Epidermal melanocyte (primary cell): Measurements from ENCODE around the gene KCNQ1.

Experiments used
- DNase-seq: peaks from one replicate; pipeline ENCODE4 v3.0.0; 2011; ENCODE audit warnings: low spot score; ENCODE audit not compliant: insufficient read length

Gene KCNQ1

DNA sequence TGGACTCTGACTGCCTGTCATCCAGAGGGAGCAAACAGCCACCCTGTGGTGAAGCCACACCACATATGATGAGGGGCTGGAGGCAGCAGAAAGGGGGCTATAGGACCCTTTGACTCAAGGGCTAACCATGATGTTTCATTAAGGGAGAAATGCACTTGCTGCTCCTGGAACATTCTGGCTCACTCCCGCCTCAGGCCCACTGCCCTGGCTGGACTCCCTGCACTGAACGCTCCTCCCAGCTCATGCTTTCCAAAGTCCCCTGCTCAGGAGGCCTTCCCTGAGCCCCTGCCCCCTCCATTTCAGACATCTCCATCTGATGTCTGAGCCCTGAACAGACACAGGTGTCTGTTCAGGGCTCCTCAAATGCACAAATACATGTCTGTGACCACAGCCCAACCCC lies 371.7 kb downstream of the KCNQ1 start:
- no peak for DNase-seq

DNA sequence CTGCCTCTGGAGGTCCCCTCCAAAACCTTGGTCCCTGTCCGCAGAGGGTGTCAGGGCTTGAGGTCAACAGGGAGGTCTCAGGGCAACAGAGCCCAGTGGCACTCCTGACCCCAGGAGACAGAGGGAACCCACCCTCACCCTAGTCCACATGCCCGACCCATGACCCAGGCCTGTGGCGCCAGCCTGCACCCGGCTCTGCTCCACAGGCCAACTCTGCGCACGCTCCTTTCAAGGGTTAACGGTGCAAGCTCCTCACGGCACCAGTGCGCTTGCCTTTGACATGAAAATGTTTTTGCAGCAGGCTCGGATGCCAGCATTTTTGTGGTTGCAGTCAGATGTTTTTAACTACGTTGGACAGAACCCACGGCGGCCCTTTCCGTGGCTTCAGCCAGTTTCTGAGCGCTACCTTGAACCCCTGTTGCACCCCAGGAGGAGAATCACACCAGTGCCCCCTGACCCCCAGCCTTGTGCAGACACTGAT lies 372.2 kb downstream of the KCNQ1 start:
- peak; percentile 38 for DNase-seq

DNA sequence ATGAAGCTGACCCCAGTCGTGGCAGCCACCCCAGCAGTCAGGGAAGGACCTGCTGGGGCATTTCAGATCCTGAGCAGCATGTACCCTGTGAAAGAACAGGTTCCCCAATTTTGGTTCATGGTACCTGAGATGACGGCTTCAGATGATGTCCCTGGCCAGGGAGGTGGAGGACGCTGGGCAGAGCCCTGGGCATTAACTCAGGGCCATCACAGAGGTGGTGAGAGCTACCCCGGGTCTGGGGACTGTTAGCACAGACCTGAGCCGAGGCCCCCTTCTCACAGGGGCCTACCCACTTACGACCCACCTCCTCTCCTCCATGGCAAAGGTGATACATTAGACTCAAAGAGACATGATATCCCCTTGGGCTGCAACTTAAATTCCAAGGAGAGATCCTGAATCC lies 372.6 kb downstream of the KCNQ1 start:
- no peak for DNase-seq

DNA sequence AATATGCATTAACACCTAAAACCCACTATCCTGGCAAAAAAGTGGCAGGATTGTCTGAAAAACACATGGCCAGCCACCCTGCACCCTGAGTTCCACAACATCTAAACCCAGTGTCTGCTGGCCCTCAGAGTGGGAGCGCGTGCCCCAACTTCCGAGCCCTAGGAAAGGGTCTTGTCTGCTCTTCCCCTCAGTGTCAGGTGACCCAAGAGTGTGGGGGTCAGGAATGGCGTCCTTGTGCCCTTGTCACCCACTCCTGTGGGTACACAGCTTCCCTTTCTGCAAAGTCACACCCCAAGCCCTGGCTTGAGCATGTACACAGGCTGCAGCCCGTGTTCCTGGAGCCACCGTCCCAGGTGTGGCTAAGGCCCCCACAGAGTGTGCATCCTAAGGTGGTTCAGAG lies 373.2 kb downstream of the KCNQ1 start:
- DNase-seq, result no peak

DNA sequence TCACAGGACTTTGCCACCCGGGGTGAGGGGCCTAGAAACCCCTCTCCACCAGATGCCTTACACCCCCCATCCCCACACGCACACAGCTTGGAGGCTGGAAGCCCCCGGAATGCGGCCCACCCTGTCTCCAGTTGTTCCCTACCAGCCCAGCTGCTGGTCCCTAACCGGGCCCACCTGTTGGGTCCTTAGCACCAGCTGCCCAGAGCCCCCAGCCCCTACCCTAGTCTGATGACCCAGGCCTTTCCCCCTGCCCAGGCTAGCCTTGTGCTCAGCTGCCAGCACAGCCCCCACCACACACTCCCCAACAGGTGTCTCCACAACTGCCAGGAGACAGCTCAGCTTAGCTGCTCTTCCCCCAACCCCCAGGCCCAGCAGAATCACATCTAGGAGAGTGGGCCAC lies 373.7 kb downstream of the KCNQ1 start:
- no peak for DNase-seq

GRCh38 chr11:2819316-2819715 lies 374.5 kb downstream of the KCNQ1 start:
- no peak for DNase-seq

GRCh38 chr11:2820976-2821375 lies 376.2 kb downstream of the KCNQ1 start:
- no peak for DNase-seq

DNA sequence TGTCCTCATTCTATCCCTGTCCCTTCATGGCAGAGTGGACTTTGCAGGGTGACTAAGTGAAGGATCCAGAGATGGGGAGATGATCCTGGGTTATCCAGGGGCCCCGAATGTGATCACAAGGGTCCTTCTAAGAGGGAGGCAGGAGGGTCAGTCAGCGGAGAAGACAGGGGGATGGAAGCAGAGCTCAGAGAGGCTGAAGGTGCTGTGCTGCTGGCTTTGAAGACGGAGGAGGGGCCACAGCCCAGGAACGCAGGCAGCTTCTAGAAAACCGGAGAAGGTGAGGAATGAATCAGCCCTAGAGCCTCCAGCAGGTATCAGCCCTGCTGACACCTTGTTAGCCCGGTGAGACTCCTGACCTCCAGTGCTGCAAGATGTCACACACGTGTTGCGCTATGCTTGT lies 377.1 kb downstream of the KCNQ1 start:
- no peak for DNase-seq

- no peak for DNase-seq
Measured at GRCh38 chr11:2824851-2825250, 380.0 kb downstream of the KCNQ1 start.

GRCh38 chr11:2825261-2825888 lies 380.6 kb downstream of the KCNQ1 start:
- DNase-seq, result no peak

DNA sequence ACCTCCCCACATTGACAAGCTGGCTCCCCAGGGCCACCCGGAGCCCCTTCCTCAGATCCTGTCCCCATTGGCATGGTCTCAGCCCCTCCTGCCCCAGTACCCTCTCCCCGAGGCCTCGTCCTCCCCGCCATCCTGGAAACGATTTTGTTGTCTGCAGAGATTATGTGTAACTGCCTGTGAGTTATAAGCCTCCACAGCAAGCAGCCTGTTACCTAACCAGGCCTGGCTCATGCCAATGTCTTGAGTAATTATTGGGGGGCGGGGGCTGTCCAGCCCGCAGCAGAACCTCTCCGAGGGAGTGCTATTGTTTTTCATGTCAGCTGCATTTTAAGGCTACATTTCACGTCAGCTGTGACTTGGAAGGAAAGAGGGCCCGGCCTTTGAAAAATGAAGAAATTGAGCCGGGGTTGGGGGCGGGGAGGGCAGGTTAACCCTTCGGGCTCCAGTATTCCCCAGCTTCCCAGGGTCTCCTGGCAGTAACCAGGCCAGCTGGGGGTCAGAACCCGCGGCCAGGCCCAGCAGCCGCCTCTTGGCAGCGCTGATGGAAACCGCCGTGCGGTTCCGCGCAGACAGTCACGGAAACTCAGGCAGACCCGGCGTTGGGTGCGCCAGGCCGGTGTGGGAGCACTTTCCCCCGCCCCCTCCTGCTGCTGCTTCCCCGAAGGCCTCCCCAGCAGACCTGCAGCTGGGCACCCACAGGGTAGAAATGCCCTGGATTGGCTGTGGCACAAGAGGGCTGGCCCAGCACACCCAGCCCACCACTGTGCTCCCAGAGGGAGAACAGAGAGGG lies 381.3 kb downstream of the KCNQ1 start:
- DNase-seq, result peak; percentile 87

DNA sequence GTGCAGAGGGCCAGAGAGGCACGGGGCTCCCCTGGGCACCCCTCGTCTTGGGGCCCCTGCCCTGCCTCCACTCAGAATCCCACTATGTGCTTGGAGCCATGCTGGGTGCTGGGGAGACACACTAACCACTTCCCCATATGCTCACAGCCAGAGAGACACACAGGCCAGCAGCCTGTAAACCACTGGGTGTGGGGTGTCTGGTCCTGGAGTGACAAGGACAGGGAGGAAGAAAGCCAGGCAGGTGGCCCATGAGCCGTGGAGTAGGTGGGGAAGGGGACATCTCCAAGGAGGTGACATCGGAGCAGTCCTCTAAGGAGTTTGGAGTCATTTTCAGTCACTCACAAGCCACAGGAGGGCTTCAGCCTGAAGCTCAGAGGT lies 381.9 kb downstream of the KCNQ1 start:
- DNase-seq, result no peak

GRCh38 chr11:2827256-2827655 lies 382.4 kb downstream of the KCNQ1 start:
- no peak for DNase-seq

DNA sequence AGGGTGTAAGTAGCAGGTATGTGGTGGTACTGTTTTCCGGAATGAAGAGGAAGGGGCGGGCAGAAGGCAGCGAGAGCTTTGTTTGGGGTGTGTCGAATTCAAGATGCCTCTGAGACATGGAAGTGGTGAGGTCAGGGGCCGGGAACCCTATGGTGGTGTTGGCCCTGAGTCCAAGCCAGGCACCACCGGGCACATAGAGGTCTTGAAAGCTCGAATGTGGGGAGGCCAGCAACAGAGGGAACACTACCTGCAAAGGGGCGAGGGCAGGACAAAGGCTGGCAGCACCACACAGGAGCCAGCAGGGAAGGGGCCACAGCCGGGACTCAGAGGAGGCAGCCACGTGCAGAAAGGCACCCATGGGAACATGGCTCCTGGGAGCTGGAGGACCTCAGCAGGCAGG lies 383.0 kb downstream of the KCNQ1 start:
- DNase-seq, result no peak

GRCh38 chr11:2828585-2829330 lies 383.9 kb downstream of the KCNQ1 start:
- DNase-seq, result no peak

- no peak for DNase-seq
Measured at GRCh38 chr11:2830030-2830812, 385.4 kb downstream of the KCNQ1 start.

GRCh38 chr11:2830886-2831285 lies 386.1 kb downstream of the KCNQ1 start:
- DNase-seq, result no peak

DNA sequence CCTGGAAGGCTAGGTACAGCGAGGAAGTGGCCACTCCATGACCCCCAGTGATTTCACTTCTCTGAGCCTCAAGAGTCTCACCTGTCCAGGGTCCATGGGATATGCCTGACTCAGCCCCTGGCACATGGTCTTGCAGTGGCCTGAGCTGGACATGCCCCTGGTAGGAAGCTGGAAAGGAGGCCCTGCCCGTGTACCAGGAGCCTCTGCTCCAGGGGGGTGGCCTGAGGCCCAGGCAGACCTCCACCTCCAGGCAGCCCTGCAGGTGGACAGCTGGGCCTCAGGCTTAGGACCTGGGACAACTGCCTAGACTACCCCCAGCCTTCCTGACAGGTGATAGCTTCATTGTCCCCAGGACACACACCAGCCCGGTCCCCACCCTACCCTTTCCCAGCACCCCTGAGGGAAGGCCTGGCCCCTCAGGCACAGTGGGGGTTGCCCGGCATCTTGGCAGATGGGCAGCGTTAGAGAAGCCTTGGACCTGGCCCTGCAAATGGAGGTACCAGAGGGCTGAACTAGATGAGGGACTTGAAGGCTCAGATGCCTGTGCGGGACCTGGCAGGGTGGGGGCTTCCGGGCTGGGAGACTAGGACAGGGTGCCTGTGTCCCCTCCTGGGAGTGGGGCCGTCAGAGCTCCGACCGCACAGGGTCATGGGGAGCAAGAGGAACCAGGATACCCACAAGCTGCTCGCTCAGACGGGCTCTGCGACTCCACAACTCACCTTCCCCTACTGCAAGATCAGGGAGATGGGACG lies 387.1 kb downstream of the KCNQ1 start:
- no peak for DNase-seq

DNA sequence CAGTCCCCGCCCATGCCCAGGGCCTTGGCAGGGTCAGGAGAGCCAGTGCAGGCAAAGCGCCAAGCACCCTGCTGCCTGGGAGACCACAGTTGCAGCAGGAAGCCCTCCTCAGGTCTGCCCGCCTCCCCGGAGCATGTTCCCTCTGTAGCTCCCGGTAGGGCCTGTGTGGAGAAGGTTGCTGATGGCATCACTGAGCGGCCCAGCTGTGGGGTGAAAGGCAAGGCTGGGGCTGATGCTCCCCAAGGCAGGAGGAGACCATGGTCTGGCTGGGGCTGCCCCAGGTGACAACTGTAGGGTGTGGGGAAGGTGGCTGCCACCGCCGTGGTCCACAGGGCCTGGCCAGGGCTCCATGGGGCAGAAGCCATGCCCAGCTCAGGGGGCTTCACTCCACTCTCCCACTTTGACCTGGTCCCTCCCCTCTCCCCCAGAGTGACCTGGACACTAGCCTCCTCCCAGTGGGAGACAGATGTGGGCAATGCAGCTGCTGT lies 387.8 kb downstream of the KCNQ1 start:
- no peak for DNase-seq

DNA sequence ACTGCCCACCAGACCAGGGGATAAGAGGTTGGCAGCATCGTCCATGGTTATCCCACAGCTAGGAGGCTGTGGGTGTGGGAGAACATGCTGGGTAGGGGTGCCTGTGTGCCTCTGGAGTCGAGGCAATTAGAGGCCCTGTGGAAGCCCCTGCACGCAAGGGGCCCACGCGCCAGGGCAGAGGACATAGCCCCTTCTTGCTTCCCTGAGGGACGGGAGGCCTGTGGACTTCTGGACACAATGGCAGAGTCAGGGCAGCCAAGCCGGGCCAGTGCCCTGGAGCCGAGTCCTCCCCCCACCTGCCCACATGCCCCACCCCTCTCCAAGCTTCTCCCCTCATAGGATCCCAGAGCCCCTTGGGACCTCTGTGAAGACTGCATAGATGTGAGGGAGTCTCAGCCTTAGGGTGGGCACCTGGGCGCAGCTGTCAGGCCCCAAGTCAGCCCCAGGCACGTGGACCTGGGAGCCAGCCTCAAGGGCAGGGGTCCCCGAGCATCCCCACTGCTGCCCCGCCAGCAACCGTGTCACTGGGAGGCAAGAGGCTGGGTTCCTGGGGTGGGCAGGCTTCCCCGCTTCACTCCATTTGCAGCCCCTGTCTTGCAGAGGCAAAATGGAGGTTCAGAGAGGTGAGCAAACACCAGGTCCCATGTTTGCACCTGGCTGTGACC lies 388.4 kb downstream of the KCNQ1 start:
- DNase-seq, result no peak
